ENCODE results near the gene MKKS. TPM values are rescaled to one million over a fixed set of nuclear protein-coding genes. Genes with fewer than 3 reads are reported as not detected.
"Not testable (repeated sequence)": the region's sequence is repeated elsewhere in the genome, so short reads cannot be mapped to it uniquely, and the experiment has no call there.

MKKS gene
- total RNA-seq, 1 experiment from 2014 or later = 4.2 TPM

DNA sequence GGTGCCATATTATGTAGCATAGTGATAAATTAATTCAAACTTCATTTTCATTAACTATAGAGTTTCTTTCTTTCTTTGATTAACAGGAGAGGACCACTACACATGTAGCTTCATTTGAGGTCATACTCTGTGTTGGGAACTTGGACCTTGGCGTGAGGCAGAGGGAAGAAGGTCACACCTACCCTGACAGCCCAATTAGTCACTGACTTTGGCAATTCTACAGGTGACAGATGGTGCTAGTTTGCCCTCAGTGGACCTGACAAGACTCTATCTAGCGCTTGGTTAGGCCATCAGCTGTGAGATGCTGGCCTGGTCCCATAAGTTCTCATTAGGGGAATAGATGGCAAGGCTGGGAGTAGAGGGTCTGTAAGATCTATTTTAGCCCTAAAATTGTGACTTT lies 15.2 kb upstream of the MKKS start:
- DNase-seq (ENCODE audit: low spot score) = no peak

DNA sequence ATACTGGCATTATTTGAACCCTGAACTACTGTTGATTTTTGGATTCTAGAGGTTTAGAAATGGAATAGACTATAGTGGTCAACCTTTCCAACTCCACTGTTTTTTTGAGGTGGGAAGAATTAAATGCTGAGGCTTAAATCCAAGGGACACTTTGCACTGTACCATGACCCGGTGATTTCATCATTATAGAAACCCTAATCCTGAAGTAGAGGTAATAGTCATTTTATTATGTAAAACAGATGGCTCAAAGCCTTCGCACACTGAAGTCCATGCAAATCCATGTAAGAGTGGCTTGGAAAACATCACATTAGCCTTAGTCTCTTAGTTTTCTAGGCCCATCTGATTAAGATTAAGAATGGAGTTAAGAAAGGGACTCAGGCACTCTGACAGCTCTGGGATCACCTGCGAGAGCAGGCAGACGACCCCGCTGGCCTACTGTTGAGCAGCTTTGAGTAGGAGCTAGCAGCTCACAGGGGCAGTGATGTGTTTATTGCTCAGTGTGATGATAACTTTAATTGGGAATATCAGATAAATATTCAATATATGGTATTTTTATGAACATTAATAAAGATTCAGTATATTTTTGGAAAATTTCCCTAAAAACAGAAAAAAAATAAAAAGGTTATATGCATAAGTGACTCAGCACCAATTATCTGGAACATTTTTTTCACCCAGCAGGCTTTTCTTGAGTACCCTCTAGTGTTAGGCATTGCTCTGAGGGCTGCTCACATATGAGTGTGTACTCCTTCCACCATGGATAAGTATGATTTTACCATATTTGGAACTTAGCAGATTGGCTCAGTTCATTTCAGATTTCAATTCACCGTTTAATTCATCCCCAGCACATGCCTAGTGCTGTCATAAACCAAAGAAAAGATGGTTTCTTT lies 14.5 kb upstream of the MKKS start:
- DNase-seq (ENCODE audit: low spot score) = no peak

DNA sequence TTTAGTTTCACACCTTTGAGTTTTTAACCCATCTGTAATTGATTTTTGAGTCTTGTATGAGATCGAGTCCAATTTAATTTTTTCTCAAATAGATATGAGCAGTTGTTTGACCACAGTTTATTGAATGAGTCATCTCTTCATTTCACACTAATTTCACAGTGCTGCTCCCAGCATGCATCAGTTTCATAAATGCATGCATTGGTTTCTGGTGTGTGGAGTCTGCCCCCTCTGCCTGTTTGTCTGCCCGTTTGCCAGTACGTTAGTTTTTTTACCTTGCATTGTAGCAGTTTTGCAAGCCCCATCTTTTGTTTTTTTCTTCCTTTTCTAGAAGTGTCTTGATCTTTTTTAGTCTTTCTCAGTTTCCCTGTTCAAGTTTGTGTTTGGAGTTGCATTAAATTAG lies 13.0 kb upstream of the MKKS start:
- DNase-seq (ENCODE audit: low spot score) = peak; percentile 74

DNA sequence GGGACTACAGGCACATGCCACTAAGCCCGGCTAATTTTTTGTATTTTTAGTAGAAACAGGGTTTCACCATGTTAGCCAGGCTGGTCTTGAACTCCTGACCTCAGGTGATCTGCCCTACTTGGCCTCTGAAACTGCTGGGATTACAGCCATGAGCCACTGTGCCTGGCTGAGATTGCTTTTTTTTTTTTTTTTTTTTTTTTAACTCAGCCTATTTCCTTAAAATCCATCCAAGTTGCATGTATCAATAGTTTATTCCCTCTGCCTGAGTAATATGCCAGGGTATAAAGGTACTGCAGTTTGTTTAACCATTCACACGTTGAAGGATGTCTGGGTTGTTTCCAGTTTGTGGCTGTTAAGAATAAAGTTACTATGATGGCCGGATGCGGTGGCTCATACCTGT lies 11.7 kb upstream of the MKKS start:
- DNase-seq (ENCODE audit: low spot score) = no peak

DNA sequence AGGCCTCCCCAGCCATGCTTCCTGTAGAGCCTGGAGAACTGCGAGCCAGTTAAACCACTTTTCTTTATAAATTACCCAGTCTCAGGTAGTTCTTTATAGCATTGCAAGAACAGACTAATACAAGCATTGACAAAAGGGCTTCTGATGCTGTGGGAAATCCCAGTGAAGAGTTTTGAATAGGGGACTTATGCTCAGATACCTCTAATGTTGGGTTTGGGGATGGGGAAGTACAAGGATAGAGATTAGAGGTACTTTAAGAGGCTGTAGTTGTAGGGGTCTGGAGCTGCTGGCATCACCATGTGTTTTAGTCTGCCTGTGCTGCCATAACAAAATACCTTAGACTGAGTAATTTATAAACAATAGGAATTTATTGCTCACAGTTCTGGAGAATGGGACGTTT lies 9.9 kb upstream of the MKKS start:
- no peak for DNase-seq (ENCODE audit: low spot score)

DNA sequence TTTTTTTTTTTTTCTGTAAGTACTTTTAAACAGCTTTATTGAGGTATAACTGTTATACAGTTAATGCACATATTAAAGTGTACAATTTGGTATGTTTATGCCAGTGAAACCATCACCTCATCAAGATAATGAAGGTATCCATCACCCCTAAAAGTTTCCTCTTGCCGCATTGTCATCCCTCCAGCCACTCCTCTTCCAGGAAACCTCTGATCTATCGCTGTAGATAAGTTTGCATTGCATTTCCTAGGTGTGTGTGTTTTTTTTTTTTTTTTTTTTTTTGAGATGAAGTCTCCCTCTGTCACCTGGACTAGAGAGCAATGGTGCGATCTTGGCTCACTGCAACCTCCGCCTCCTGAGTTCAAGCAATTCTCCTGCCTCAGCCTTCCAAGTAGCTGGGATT lies 4.2 kb upstream of the MKKS start:
- DNase-seq (ENCODE audit: low spot score) = no peak

DNA sequence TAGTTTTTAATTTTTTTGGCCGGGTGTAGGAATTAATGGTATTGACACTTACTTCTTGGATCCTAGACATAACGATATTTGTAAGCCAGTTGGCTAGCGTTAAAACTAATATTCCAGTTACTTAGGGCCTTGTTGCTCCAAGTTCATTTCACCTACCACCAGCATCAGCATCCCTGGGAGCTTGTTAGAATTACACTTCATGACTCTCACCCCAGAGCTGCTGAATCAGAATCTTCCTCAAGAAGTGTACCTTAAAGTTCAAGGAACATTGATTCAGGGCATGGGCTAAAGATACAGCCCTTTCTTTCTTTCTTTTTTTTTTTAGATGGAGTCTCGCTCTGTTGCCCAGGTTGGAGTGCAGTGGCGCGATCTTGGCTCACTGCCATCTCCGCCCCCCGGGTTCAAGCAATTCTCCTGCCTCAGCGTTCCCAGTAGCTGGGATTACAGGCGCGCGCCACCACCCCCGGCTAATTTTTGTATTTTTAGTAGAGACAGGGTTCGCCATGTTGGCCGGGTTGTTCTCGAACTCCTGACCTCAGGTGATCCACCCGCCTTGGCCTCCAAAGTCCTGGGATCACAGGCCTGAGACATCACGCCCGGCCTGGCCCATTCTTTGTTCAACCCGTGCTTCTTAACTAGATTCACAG lies 2.2 kb upstream of the MKKS start:
- no peak for DNase-seq (ENCODE audit: low spot score)

DNA sequence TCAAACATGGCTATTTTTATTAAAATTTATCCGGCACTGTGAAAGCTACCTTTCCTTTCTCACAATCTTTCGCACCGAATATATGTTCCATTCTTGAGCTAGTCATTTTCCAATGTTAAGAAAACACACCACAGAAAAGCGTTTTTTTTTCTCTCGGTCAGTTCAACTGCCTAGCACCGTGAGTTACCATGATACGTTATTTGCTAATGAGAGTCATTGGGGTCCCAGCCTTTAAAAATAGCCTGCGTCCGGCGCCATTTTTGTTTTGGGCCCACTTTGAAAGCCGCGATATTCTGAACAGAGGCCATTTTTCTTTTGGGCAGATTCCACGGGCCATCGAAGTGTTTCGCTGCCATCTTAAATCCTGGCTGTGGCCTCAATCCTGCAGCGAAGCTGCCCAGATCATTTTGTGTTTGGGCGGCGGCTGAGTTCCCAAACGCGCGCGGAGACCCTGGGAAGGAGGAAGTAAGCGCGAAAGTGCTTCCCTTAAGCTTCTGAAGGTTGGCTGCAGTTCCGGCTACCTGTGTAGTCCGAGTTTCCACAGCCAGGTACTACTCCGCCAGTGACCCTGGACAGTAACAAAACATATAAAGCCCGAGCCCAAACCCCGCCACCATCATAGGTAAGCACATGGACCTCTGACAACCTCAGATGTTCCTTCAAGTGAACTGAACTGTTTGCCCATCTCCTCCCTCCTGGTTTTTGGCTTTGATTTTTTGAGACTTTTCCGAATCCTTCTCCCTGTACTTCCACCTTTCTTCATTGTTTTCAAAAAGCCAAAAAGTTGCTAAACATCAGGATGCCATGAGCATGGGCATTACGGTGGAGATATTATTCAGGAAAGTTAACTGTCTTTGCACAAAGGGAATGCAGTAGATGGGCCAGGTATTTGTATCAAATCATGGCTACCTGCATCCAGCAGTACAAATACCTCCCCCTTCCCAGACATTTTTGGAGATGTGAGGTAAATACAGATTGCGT lies 1.1 kb upstream of the MKKS start, which contains the start of gene SLX4IP:
SLX4IP (plus strand) TSS at position 474 of the 981 bp plus-strand sequence. CDS start 22,900 bp downstream, outside the sequence.
- DNase-seq (ENCODE audit: low spot score) = peak; percentile 93

DNA sequence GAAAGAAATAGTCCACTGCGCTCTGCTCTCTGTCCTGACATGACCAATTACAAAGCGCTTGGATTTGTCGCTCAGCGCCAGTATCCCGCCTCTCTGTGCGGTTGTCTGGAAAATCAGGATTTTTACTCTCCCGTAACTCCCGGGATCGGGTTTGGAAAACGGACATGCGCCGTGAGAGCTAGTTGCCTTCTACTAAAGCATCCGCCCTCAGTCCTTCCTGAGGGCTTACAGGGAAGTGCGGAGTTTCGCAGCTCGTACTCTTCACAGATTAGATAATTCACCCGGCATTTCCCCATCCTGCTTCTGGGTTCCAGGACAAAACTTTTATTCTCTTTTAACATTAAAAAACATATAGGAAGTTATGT lies 427 bp upstream of the MKKS start:
- DNase-seq (ENCODE audit: low spot score) = peak; percentile 97

DNA sequence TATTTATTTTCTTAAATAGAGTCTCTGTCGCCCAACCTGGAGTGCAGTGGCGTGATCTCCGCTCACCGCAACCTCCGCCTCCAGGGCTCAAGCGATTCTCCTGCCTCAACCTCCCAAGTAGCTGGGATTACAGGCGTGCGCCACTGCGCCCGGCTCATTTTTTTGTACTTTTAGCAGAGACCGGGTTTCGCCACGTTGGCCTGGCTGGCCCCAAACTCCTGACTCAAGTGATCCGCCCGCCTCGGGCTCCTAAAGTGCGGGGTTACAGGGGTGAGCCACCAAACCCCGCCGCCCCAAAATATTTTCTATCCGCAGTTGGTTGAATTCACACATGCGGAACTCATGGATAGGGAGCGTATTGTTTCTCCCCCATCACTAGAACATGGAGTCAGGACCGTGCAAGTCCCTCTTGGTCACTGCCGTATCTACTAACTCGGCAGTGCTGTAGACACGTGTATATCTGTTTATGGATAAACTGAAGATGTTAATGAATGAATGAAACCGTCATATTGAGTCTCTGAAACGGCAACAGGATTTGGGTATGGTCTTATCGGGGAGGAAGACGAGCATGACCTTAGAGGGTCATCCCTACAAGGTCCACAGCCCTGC lies 904 bp downstream of the MKKS start:
- DNase-seq (ENCODE audit: low spot score) = peak; percentile 32

DNA sequence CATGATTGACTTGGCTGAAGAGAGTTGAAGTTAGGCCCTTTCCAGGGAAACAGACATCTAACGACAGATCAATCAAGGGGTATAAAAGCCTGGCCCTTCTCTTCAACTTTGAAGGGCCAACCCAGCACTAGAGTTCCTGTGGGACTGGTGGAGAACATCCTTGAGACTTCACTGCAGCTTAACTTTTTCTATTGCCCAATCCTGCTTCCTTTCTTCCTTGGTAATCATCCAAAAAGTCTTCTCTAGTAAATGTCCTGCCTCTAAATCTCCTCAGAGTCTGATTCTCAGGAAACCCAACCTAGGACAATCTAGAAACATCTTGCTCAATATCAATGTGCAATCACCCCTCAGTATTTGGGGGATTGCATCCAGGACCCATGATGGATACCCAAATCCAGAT lies 1.9 kb downstream of the MKKS start:
- DNase-seq (ENCODE audit: low spot score) = no peak

DNA sequence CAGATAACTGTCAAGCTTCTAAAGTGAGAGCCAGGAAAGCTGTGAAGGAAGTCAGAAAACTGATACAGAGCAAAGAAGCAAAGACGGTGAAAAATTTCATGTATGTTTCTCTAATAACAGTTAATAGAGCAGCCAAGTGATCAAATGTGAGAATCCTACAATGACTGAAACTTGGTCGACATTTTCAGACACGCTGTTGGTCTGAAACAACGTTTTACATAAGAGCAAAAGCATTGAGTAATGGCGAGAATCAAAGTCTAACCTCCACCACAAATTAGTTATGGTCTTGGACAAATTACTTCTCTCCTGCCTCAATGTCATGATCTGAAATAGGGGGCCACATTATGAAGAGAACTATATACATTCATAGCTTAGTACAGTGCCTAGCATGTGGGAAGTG lies 3.3 kb downstream of the MKKS start:
- DNase-seq (ENCODE audit: low spot score) = no peak

DNA sequence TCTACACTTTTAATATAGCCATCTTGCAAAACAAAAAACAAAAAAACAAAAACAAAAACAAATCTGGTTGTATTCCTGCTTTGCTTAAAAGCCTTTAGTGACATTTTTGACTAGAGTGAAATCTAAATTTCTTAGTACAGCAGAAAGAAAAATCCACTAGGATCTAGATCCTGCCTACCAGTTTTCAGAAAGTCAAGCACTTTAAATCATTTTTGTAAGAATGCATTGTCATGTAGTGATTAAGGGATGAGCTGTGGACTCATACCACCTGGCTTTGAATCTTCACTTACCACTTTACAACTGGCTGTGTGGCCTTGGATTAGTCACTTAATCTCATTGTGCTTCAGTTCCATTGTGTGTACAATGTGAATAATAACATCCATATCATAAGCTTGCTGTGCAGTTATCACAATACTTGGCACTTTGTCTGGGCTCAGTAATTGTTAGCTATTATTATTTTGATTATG lies 4.0 kb downstream of the MKKS start:
- DNase-seq (ENCODE audit: low spot score) = no peak

DNA sequence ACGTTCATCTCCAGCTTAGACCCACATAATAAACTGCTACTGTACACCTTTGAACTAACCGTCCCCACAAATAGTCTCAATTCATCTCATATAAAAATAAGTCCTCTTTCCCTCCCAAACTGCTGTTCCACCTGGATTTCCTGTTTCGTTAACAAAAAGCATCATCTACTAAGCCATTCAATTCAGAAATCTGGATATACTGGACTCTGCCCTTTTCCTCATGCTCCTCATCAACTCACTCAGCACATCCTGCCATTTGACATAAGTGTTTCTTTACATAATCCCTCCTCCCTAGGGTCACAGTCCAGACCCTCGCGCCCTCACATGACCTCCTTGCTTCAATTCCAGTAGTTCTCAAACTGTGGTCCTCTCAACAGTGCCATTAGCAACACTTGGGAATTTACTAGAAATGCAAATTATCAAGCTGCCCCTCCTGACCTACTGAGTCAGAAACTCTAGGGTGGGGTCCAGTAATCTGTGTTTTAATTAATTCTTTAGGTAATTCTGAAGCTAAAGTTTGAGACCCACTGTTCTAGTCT lies 4.5 kb downstream of the MKKS start:
- DNase-seq (ENCODE audit: low spot score) = no peak

DNA sequence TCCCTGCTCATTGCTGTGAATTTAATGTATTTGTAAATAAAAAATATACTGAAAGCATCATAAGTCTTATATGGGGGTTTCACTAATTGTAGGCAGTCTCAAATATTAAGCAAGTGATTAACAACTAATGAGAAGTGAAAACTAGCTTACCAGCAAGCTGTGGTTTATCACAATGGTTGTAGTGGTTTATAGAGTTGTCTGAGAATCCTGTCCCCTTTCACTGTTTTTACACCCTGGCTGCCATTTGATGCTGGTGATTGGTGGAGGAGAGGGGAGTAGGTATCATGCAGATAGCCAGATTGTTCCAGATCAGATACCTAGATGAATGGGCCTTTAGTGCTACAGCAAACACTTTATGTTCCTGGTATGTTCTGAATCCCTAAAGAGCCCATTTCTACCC lies 6.0 kb downstream of the MKKS start:
- no peak for DNase-seq (ENCODE audit: low spot score)

DNA sequence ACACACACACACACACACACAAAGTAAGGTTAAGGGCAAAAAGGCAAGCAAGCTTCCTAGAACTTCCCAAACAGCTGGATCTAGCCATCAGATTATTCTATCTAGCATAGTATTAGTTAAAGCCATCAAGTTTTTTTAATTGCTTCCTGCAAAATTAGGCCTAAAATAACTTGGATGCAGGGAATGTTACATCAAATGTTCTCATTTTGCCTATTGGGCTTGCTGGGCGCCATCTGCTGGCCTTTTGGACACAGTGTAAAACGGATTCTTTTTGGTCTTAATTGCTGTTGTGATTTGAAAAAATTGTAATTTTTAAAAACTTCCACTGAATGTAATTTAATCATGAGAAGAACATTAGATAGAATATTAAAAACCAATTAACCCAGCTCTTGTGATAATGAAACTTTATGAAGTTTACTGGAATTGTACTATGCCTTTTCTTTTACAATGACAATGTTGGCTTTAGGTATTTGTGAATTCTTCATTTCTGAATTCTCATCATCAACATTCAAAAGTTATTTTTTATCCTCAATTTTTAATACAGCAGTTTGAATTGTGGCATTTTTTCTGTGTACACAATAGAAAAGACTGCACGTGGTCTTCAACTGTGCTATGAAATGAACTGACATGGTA lies 6.8 kb downstream of the MKKS start:
- peak; percentile 69 for DNase-seq (ENCODE audit: low spot score)

DNA sequence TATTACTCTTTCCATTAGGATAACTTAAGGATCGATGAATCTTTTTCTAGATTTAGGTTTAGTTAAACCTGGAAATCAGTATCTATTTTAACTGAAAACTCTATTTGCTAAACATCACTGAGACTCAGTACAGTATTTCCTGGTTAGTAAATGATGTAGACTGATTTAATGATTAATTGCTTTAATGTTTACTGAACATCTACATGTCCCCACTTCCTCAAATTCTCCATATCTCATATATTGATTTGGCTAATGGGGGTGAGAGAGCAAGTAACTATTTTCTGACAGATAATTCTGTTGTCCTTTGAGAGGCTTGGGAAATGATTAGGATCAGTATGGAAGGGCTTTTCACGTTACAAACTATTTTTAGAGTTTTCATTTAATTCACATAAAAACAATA lies 10.3 kb downstream of the MKKS start:
- DNase-seq (ENCODE audit: low spot score) = peak; percentile 17

DNA sequence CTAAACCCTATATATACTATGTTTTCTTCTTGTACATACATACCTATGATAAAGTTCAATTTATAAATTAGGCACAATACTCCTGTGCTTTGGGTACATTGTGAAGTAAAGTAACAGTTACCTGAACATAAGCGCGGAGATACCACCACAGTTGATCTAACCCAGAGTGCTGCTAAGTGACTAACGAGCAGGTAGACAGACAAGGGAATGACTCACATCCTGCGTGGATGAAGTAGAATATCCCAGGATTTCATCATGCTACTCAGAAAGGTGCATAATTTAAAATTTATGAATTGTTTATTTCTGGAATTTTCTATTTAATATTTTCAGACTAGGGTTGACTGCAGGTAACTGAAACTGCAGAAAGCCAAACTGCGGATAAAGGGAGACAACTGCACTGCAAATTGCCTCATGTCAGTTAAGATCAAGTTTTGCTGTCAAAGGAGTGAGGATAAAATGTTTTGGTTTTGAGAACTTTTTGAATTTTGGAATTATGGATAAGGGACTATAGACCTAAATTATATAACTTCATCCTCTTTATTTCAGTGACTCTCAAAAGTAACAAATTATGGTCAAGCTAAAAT lies 14.4 kb downstream of the MKKS start:
- DNase-seq (ENCODE audit: low spot score) = peak; percentile 20

DNA sequence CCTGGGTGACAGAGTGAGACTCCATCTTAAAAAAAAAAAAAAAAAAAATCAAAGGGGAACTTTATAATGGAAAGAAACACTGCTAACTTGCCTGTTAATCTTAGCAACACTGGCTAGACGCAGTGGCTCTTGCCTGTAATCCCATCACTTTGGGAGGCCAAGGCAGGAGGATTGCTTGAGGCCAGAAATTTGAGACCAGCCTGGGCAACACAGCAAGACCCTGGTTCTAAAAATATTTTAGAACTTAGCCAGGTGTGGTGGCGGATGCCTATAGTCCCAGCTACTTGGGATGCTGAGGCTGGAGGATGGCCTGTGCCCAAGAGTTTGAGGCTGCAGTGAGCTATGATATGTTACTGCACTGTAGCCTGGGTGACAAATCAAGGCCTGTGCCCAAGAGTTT lies 16.8 kb downstream of the MKKS start:
- DNase-seq (ENCODE audit: low spot score) = not testable (repeated sequence)

DNA sequence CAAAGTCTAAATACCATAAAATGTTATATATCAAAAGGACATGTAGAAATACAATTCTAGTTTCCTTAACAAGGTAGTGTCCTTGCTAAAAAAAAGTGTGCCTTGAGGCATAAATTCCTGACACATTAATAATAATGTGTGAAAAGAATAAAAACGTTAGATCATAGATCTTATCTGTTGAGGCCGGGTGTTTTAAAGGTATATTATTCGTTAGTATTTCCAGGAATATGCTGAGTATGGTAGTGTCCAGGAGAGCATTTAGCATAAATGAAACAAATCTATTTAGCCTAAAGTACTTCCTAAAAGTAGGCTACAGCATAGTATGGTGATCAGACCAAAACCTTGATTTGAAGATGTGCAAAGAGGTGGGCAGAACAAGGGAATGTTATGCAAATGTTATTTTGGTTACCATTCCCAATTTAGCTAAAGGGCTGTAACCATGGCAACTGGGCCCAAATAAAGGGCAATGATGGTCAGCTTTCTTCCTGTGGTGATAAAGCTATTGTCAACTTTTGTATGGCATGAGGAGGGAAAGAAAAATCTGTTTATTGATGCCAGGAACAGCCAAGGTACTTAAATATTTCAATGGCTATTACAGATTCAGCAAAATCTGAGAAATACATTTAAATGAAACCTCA lies 18.9 kb downstream of the MKKS start:
- DNase-seq (ENCODE audit: low spot score) = peak; percentile 13
